ENCODE measurements around the gene BTBD2. TPM values are rescaled to one million over a fixed set of nuclear protein-coding genes. Genes with fewer than 3 reads are reported as not detected.

Gene BTBD2
- total and polyA plus RNA-seq, 2 of the 13 experiments (the other 11 are each of a cell fraction or from before 2014, with no cell fraction given): 28.1 to 45.3 TPM

DNA sequence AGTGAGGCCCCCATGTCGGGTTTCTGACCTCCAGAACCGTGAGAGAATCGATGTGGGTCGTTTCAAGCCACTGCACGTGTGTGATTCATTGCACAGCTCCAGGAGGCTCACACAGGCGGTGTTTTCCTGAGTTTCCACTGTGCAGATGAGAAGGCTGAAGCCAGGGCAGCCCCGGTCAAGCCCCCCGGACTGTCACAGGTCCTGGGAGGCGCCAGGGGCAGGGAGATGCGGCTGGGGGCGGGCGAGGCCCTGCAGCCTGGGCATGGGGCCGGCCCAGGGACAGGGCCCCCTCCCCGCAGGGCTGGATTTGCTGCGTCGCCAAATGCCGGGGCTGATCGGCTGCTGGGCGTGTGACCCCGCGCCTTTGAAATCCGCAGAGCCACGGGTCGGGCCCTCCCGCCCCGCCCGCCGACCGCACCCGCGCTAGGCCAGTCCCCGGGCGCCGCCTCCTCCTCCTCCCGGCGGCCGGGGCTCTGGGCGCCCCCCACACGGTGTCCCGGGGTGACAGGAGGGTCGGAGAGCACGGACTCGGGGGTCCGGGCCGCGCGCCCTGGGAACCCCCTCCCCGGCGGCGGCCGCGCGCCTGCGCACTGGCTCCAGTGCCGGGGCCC, 45.5 kb upstream of the BTBD2 start (continued):
- TF ChIP-seq ZNF687 (CRISPR knock-in tag; IDR thresholded peaks at IDR 0.05) (peak; percentile 64), ZNF317 (CRISPR knock-in tag; IDR thresholded peaks at IDR 0.05) (no peak), ZNF484 (CRISPR knock-in tag; IDR thresholded peaks at IDR 0.05; ENCODE audit: borderline replicate concordance, low read depth) (no peak), CENPT (CRISPR knock-in tag; IDR thresholded peaks at IDR 0.05; ENCODE audit: low read depth) (peak; percentile 17; the same call in 1 of the 2 replicates), ZNF234 (CRISPR knock-in tag; conservative IDR thresholded peaks at IDR 0.05) (0 out of 2 replicates have a peak, but pooled peaks have one; percentile 75), ZNF468 (CRISPR knock-in tag; IDR thresholded peaks at IDR 0.05) (no peak), SP5 (CRISPR knock-in tag; IDR thresholded peaks at IDR 0.05; ENCODE audit: borderline replicate concordance, low read depth) (0 out of 2 replicates have a peak, but pooled peaks have one; percentile 15), MAFK (conservative IDR thresholded peaks at IDR 0.05 in 1 of 2, IDR thresholded peaks at IDR 0.05 in 1 of 2; ENCODE audit: low read length in 2 of 2) (0 out of 4 replicates have a peak, but pooled peaks of 1 of the 2 experiments have one; percentile 21), PHF5A (CRISPR knock-in tag; IDR thresholded peaks at IDR 0.05; ENCODE audit: low read depth, unreplicated experiment) (no peak), BRD4 (CRISPR knock-in tag; IDR thresholded peaks at IDR 0.05) (no peak), EED (CRISPR knock-in tag; IDR thresholded peaks at IDR 0.05) (peak; percentile 50; the same call in 1 of the 2 replicates), SP2 (CRISPR knock-in tag; IDR thresholded peaks at IDR 0.05) (no peak), NAIF1 (CRISPR knock-in tag; IDR thresholded peaks at IDR 0.05; ENCODE audit: borderline replicate concordance) (no peak), MXD1 (CRISPR knock-in tag; IDR thresholded peaks at IDR 0.05) (peak; percentile 69), DR1 (CRISPR knock-in tag; IDR thresholded peaks at IDR 0.05) (no peak), ZNF530 (CRISPR knock-in tag; IDR thresholded peaks at IDR 0.05; ENCODE audit: low read depth) (no peak), FOXK1 (CRISPR knock-in tag; IDR thresholded peaks at IDR 0.05; ENCODE audit: borderline replicate concordance, low read depth) (no peak; the same call in 1 of the 2 replicates), ATF5 (CRISPR knock-in tag; IDR thresholded peaks at IDR 0.05; ENCODE audit: low read depth) (no peak), ZNF879 (CRISPR knock-in tag; IDR thresholded peaks at IDR 0.05) (no peak), ZNF501 (CRISPR knock-in tag; IDR thresholded peaks at IDR 0.05) (no peak), ZBTB1 (CRISPR knock-in tag; IDR thresholded peaks at IDR 0.05; ENCODE audit: borderline replicate concordance) (no peak), ISL2 (CRISPR knock-in tag; IDR thresholded peaks at IDR 0.05) (no peak; the same call in 1 of the 2 replicates), KMT2B (CRISPR knock-in tag; IDR thresholded peaks at IDR 0.05) (no peak)
- TF ChIP-seq, protein P1, sequence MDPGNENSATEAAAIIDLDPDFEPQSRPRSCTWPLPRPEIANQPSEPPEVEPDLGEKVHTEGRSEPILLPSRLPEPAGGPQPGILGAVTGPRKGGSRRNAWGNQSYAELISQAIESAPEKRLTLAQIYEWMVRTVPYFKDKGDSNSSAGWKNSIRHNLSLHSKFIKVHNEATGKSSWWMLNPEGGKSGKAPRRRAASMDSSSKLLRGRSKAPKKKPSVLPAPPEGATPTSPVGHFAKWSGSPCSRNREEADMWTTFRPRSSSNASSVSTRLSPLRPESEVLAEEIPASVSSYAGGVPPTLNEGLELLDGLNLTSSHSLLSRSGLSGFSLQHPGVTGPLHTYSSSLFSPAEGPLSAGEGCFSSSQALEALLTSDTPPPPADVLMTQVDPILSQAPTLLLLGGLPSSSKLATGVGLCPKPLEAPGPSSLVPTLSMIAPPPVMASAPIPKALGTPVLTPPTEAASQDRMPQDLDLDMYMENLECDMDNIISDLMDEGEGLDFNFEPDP (CRISPR knock-in tag; conservative IDR thresholded peaks at IDR 0.05): peak; percentile 97; the same call in 1 of the 2 replicates

All from HepG2 (cell line).